Gastrocnemius medialis (tissue), 4 donors: ENCODE data around the gene ADGRV1. TPM values are rescaled to one million over a fixed set of nuclear protein-coding genes. Genes with fewer than 3 reads are reported as not detected.

Experiments used
- ATAC-seq, 2 donors: fragments of 150-250 bp; one replicate each; pipeline ENCODE4 v1.9.1; 2016
- DNase-seq, 2 donors: peaks; one replicate each; pipeline ENCODE4 v3.0.0-alpha.2; 2019
- H3K27ac ChIP-seq, 4 donors: fragments of 200-600 bp; sonication (generic); 1 replicate in 1 of 4; 2 replicates in 3 of 4; pipeline ENCODE4 v1.5.1; 2016 to 2018; ENCODE audit warnings: mild to moderate bottlenecking in 2 of 4, moderate library complexity in 1 of 4
- H3K27me3 ChIP-seq, 3 donors: fragments of 200-600 bp; sonication (generic) in 2 of 3; 1 replicate in 1 of 3; 2 replicates in 2 of 3; pipeline versions ENCODE4 v1.5.1 to v1.6.0; 2016 to 2019; ENCODE audit warnings: mild to moderate bottlenecking in 1 of 3, moderate library complexity in 1 of 3
- H3K36me3 ChIP-seq, 2 donors: fragments of 200-600 bp; sonication (generic) in 1 of 2; one replicate each; pipeline ENCODE4 v1.5.1; 2017 to 2018
- H3K4me1 ChIP-seq, 2 donors: fragments of 200-600 bp; sonication (generic) in 1 of 2; one replicate each; pipeline ENCODE4 v1.5.1; 2016 to 2017; ENCODE audit warnings: mild to moderate bottlenecking in 2 of 2
- H3K4me3 ChIP-seq, 4 donors: fragments of 200-600 bp; sonication (generic) in 3 of 4; 1 replicate in 1 of 4; 2 replicates in 3 of 4; pipeline ENCODE4 v1.5.1; 2016 to 2019; ENCODE audit warnings: mild to moderate bottlenecking in 2 of 4
- H3K9me3 ChIP-seq, 3 donors: fragments of 200-600 bp; sonication (generic) in 2 of 3; 1 replicate in 1 of 3; 2 replicates in 2 of 3; pipeline ENCODE4 v1.5.1; 2016 to 2019
- CTCF ChIP-seq, 5 experiments: fragments of 450-650 bp in 3 of 5; fragments of 200-600 bp in 2 of 5; sonication (generic) in 2 of 5; IDR thresholded peaks in 4 of 5; conservative IDR thresholded peaks in 1 of 5; 1 replicate in 4 of 5; 2 replicates in 1 of 5; pipeline ENCODE4 v1.5.1; 2016 to 2019; ENCODE audit warnings: antibody characterized with exemption in 5 of 5, mild to moderate bottlenecking in 3 of 5, moderate library complexity in 3 of 5
- POLR2A ChIP-seq, 2 donors: fragments of 450-650 bp; IDR thresholded peaks; one replicate each; pipeline ENCODE4 v1.6.1; 2017; ENCODE audit warnings: antibody characterized with exemption in 2 of 2, mild to moderate bottlenecking in 2 of 2, moderate library complexity in 2 of 2
- in situ Hi-C, 4 donors: fragments of 200-750 bp; cut with MboI; loops; one replicate each; pipeline versions ENCODE4 v1.15.0 to v1.8.0; 2017; ENCODE audit warnings: low sequenced_read_pairs in 4 of 4
- intact Hi-C: fragments of 100-400 bp; cut with DNase I; formaldehyde crosslinking; loops from one replicate; pipeline ENCODE4 v1.15.1; 2023; ENCODE audit warnings: low total_unique reads
- total RNA-seq, 4 donors: library from RNA; depleted of rRNA; stranded (reverse); fragments of >200 nt; gene quantifications; one replicate each; pipeline versions ENCODE4 v1.1.0 to v1.2.3, GENCODE V29; 2016

Gene ADGRV1
- total RNA-seq, 4 donors from 2014 or later = 0.22 to 0.41 TPM; not detected in 2

DNA sequence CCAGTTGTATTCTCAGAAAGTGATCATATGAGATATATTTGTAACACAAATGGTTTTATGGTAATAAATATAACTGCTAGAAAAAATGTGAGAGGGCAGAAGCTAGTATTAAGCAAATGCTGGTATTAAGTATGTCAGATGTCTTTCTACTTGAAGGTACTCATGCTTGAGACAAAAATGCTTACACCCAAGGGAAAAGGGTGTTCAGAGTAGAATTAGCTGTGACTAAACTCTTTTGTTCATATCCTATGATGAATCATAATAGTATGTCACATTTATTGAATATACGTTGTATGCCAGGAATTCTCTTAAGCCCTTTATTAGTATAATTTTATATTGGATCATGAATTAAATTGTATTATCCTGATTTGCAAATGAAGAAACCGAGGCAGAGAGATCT, 2.2 kb downstream of the ADGRV1 start:
- Histone ChIP-seq H3K27ac (no peak overlapping the region), H3K36me3 (no peaks in the 10 kb centered on the region), H3K4me3 (no peak overlapping the region), H3K9me3 (no peaks in the 10 kb centered on the region), H3K27me3 (peaks cover 39 to 42% (median 39%) of the 10 kb centered on the region in 3 donors), H3K4me1 (peaks cover 7% of the 10 kb centered on the region in 2 donors)
- in situ Hi-C loops (no loop called here), intact Hi-C loops (no loop called here)
- DNase-seq = no peak
- ATAC-seq = no peak
- TF ChIP-seq POLR2A (IDR thresholded peaks at IDR 0.05) = no peak
- no peak for TF ChIP-seq CTCF (IDR thresholded peaks at IDR 0.05 in 4 of 5, conservative IDR thresholded peaks at IDR 0.05 in 1 of 5)

DNA sequence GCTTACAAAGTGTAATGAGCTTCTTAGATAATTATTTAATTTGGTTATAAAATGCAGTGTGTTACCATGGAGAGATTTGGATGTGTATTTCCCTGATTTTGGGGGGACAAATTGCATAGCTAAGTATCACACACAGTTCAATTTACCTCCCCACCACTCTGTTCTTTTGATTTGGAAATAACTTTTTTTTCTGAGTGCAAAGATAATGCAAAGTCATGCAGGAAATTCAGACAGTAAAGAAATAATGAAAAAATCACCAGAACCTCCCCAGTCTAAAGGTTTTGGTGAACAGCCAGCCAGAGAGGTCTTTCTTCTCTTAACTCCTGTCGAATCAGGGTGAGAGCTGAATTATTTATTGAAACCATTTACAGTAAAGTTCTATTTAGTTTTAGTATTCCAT, 3.2 kb downstream of the ADGRV1 start:
- H3K27me3 ChIP-seq = peaks cover 30 to 39% (median 37%) of the 10 kb centered on the region in 3 donors
- H3K4me3 ChIP-seq = no peak overlapping the region
- ATAC-seq = no peak
- in situ Hi-C loops (no loop called here), intact Hi-C loops (no loop called here)
- no peaks in the 10 kb centered on the region for H3K36me3 ChIP-seq
- DNase-seq = no peak
- no peak for TF ChIP-seq POLR2A (IDR thresholded peaks at IDR 0.05)
- no peak for TF ChIP-seq CTCF (IDR thresholded peaks at IDR 0.05 in 4 of 5, conservative IDR thresholded peaks at IDR 0.05 in 1 of 5)
- no peaks in the 10 kb centered on the region for H3K9me3 ChIP-seq
- H3K4me1 ChIP-seq = peaks cover 7% of the 10 kb centered on the region in 2 donors
- H3K27ac ChIP-seq = no peak overlapping the region

GRCh38 chr5:90562341-90562740, 3.7 kb downstream of the ADGRV1 start:
- Histone ChIP-seq H3K27ac (no peak overlapping the region), H3K27me3 (peaks cover 28 to 36% (median 34%) of the 10 kb centered on the region in 3 donors), H3K36me3 (no peaks in the 10 kb centered on the region), H3K4me1 (peaks cover 7% of the 10 kb centered on the region in 2 donors), H3K4me3 (no peak overlapping the region), H3K9me3 (no peaks in the 10 kb centered on the region)
- in situ Hi-C loops (no loop called here), intact Hi-C loops (no loop called here)
- TF ChIP-seq CTCF (IDR thresholded peaks at IDR 0.05 in 4 of 5, conservative IDR thresholded peaks at IDR 0.05 in 1 of 5) (no peak), POLR2A (IDR thresholded peaks at IDR 0.05) (no peak)
- DNase-seq (no peak), ATAC-seq (no peak)

DNA sequence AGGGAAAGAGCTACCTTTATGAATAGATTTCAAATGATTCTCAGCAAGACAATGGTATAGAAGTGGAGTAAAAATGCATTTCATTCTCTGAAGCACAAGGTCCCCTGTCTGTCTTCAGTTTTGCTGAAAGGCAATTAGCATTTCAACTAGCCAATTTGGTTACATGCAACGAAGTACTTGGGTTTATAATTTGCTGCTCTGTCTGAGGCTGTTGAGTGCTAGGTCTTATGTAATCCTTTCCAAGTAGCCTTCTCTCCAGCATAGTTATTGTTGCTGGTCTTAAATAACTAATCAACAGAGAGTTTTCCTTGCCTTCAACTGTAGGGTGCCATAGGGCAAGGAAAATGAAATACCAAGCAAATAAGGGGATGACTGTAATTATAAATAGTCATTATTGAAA, 4.5 kb downstream of the ADGRV1 start:
- TF ChIP-seq POLR2A (IDR thresholded peaks at IDR 0.05) (no peak), CTCF (IDR thresholded peaks at IDR 0.05 in 4 of 5, conservative IDR thresholded peaks at IDR 0.05 in 1 of 5) (no peak)
- Histone ChIP-seq H3K27me3 (peaks cover 25 to 28% (median 26%) of the 10 kb centered on the region in 3 donors), H3K4me3 (no peak overlapping the region), H3K27ac (no peak overlapping the region), H3K9me3 (no peaks in the 10 kb centered on the region), H3K36me3 (no peaks in the 10 kb centered on the region), H3K4me1 (peaks cover 6% of the 10 kb centered on the region in 2 donors)
- ATAC-seq (no peak), DNase-seq (no peak)
- intact Hi-C loops = no loop called here
- in situ Hi-C loops = no loop called here

GRCh38 chr5:90565491-90565890, 6.9 kb downstream of the ADGRV1 start:
- Histone ChIP-seq H3K27ac (no peak overlapping the region), H3K27me3 (peaks cover 3 to 10% (median 5%) of the 10 kb centered on the region in 3 donors), H3K4me1 (no peaks in the 10 kb centered on the region), H3K9me3 (no peaks in the 10 kb centered on the region), H3K36me3 (no peaks in the 10 kb centered on the region), H3K4me3 (no peak overlapping the region)
- DNase-seq = no peak
- in situ Hi-C loops = no loop called here
- TF ChIP-seq POLR2A (IDR thresholded peaks at IDR 0.05) (no peak), CTCF (IDR thresholded peaks at IDR 0.05 in 4 of 5, conservative IDR thresholded peaks at IDR 0.05 in 1 of 5) (no peak)
- ATAC-seq = no peak
- intact Hi-C loops = no loop called here
